Peyer's patch (tissue), 4 donors: ENCODE results near the gene SDHAF1.

Experiments
- CTCF ChIP-seq, 6 experiments: fragments of 450-650 bp in 4 of 6; fragments of 200-600 bp in 2 of 6; sonication (generic) in 1 of 6; IDR thresholded peaks; one replicate each; pipeline ENCODE4 v1.5.1; 2017 to 2019; ENCODE audit warnings: antibody characterized with exemption in 6 of 6, mild to moderate bottlenecking in 3 of 6, moderate library complexity in 1 of 6
- POLR2A ChIP-seq, 2 donors: fragments of 450-650 bp; IDR thresholded peaks; one replicate each; pipeline ENCODE4 v1.5.1; 2017; ENCODE audit warnings: antibody characterized with exemption in 2 of 2, mild to moderate bottlenecking in 2 of 2, moderate library complexity in 2 of 2

- no peak for TF ChIP-seq POLR2A (IDR thresholded peaks at IDR 0.05)
- TF ChIP-seq CTCF (IDR thresholded peaks at IDR 0.05), result no peak
Measured at GRCh38 chr19:35987571-35987896, 7.5 kb upstream of the SDHAF1 start.
